Stimulated activated CD8-positive, alpha-beta memory T cell treated with anti-CD3 and anti-CD28 coated beads, Interleukin-12 subunit alpha, Interleukin-12 subunit beta, amount 100 ng/mL, for 4 hours (primary cell): Measurements from ENCODE around the gene URAD.
"Not testable (repeated sequence)": the region's sequence is repeated elsewhere in the genome, so short reads cannot be mapped to it uniquely, and the experiment has no call there.

ENCODE experiments used
- DNase-seq: peaks from one replicate; pipeline ENCODE4 v3.0.0-alpha.2; 2020; ENCODE audit warnings: low read depth

URAD gene

GRCh38 chr13:27988520-27988919 is at the start of gene URAD:
Gene URAD (minus strand): TSS chr13:27988693. CDS start chr13:27988637, 56 bp downstream.
- DNase-seq: no peak

DNA sequence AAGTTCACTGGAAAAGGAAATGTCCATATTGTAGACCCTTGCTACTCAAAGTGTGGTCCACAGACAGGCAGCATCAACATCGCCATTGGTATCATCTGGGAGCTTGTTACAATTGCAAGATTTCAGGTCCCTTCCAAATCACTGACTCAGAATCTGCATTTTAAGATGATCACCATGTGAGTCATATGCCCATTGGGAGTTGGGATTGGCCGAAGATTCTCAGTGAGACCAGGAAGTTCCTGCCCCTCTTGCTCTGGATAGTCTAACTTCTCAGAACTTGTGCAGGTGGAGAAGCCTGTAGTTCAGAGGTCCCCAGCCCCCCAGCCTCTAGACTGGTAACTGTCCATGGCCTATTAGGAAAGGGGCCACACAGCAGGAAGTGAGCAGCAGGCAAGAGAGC is 48.9 kb upstream of the URAD start:
- no peak for DNase-seq

GRCh38 chr13:28035146-28035782 is 46.8 kb upstream of the URAD start:
- no peak for DNase-seq

DNA sequence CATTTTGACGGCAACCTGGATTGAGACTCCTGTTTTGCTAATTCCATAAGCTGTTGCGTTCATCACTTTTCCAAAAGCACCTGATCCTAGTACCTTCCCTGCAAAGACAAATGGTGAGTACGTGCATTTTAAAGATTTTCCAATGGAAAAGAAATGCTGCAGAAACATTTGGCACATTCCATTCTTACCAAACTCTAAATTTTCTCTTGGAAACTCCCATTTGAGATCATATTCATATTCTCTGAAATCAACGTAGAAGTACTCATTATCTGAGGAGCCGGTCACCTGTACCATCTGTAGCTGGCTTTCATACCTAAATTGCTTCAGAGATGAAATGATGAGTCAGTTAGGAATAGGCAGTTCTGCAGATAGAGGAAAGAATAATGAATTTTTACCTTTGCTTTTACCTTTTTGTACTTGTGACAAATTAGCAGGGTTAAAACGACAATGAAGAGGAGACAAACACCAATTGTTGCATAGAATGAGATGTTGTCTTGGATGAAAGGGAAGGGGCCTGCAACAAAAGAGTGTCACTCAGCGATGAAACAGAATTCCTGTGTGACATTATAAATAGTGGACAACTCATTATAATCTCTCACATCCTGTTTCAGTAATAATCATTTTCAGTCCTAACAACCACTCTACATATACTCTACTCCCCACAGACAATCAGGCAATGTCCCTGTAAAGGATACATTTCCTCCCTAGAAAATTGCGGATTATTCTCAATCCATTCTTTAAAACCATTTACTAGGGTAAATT is 45.6 kb upstream of the URAD start:
- no peak for DNase-seq

GRCh38 chr13:28032438-28032837 is 43.9 kb upstream of the URAD start:
- not testable (repeated sequence) for DNase-seq

DNA sequence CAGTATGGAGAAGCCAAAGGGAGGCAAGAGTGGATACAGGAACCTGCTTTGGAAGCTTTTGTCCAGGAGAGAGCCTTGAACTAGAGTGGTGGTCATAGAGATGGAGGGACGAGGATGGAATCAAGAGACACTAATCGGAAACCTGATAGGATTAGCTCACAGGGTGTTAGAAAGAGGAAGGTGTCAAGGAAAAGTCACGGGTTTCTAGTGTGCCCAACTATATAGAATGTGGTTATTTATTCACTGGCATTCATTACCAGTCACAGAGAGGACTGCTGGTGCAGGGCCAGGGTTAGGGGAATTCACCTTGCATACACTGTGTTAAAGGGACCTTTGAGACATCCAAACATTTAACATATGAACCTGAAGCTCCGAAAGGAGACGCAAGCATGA is 43.4 kb upstream of the URAD start:
- no peak for DNase-seq

DNA sequence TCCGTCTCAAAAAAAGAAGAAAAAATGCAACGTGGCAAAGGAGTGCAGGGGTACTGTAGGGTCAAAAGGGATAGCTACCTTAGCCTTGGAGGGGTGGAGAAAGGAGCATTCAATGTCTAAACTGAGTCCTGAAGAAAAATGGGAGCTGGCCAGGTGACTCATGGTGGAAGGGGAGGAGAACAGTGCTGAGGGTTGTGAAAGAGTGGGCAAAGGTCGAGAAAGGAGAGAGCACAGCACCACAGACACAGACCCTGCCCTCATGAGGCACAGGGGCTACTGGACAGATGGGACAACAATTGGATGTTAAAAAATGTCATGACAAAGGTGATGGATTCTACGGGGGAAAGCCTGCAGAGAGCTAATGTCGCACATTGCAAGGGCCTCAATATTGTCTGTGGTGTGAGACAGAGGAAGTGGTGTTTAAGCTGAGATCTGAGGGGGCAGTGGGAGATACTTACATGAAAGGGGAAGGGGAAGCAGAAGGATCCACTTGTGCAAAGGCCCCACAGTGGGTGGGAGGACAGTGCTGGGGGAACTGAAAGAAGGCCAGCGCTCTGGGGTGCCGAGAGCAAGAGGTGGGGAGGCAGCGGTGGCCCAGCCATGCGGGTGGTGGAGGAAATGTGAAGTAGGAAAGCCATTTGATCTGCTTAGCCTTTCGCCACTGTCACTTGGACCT is 42.9 kb upstream of the URAD start:
- DNase-seq: no peak

DNA sequence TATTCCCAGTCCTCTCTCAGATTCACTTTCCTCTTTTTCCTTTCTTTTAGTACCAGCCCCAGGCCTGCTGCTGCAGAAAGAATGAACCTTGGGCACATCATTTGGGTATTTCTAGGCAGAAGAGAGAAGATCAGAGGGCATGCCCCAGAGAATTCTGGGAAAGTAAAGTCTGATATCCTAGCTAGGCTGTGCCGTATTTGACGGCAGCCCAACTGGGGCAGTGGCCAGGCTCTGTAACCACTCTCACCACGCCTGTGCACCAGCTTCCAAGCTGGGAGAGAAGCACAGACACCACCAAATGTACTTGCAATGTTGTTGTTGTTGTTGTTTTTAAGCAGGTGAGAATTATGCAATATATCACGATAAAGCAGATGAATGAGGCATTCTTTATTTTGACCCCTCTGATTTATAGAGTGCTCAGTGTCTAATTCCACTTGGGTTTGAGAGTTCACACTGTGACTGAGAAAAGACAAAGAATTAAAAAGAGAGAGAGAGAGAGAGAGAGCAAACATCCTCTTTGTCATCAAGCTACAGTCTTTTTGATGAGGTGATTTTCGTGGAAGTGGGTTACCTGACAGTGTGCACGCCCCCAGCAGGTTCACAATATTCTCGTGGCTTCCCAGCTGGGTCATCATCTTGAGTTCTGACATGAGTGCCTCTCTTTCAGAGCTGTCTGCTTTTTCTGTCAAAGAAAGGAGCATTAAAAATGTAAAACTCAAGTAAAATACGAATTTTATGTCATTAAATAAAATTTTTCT is 39.3 kb upstream of the URAD start:
- no peak for DNase-seq

- DNase-seq: no peak
Observed at GRCh38 chr13:28027071-28027470, 38.6 kb upstream of the URAD start.

GRCh38 chr13:28026508-28026907 is 38.0 kb upstream of the URAD start:
- no peak for DNase-seq

- DNase-seq: no peak
Observed at GRCh38 chr13:28022848-28023518, 34.5 kb upstream of the URAD start.

GRCh38 chr13:28014301-28014700 is 25.8 kb upstream of the URAD start:
- no peak for DNase-seq

GRCh38 chr13:28013482-28013881 is 25.0 kb upstream of the URAD start:
- DNase-seq: no peak

- no peak for DNase-seq
Observed at GRCh38 chr13:28012896-28013295, 24.4 kb upstream of the URAD start.

DNA sequence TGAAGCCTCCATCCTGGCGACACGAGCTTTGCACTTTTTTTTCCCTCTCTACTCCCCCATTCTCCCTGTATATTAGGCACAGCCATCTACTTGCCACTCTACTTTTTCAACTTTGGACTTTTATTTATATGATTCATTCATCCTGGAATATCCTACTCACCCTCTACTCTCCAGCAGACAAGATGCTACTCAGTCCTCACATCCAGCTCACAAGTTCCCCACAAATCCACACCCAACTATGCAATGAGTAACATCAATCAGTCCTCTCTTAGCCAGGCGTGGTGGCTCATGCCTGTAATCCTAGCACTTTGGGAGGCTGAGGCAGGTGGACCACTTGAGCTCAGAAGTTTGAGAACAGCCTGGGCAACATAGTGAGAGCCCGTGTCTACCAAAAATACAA is 23.9 kb upstream of the URAD start:
- DNase-seq: no peak

DNA sequence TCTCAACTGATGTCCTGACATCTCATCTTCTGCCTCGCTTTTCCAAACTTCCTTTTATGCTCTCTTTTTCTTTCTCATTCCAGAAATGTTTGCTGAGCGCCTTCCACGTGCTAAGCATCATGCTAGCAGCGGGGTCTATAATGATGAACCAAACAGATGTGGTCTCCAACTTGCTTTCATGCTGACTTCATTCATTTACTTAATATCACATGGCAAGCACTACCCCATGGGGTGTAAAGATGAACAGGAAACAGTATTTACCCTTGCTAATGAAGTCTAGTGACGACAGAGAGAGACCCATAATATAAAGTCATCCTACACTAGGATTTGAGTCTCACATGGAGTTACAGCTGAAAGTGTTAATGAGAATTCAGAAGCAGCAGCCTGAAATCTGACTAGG is 21.6 kb upstream of the URAD start:
- DNase-seq: no peak

GRCh38 chr13:28005016-28005415 is 16.5 kb upstream of the URAD start:
- not testable (repeated sequence) for DNase-seq

GRCh38 chr13:28002886-28003698 is 14.6 kb upstream of the URAD start:
- DNase-seq: no peak

DNA sequence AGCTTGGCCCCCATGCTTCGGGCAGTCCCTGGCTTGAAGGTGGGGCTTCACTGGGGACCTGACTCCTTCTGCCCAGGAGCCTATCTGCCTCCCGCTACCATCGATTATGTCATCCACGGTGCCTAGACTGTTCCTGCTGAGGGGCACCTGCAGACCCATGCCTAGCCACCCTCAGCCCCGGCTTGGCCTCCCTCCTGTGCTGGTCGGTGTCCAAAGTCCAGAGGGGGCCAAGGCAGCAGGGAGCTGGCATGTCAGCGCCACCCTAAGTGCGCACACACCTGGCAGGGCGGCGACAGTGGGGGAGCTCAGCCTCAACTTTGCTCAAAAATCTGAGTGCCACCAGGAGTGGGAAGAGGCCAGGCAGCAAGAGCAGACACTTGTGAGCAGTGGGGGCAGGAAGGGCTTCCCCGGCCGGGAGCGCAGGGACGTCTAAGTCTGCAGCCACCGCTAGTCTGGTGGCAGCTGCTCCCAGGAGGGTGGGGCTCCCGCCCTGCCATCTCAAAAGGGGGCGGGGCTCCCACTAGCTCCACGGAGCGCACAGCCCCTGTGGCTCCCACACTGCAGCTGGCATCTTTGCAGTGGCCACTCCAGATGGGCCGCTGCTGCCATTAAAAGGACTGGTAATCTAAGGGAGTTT is 13.5 kb upstream of the URAD start:
- DNase-seq: no peak

DNA sequence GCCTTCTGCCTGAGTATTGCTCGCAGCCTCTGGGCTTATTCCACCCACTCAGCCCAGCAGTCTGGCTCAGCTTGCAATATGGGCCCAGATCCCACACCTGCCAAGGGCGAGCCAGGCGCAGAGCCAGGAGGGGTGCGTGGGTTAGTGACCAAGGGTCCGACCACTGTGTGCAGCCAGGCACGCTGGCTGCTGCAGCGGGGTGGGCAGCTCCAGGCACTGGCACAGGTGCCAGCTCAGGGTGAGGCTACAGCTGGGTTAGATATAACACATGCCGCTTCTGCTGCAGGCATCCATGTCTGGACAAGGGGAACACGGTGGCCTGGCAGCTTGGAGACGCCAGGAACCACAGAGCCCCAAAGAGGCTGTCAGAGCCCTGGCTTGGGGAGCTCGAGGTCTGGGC is 12.6 kb upstream of the URAD start:
- no peak for DNase-seq

- DNase-seq: no peak
Observed at GRCh38 chr13:28000567-28000966, 12.1 kb upstream of the URAD start.
